HG03432 (cell line): ENCODE results near the gene OVOL1.
A peak's percentile ranks its signal among the peaks of the same experiment; 100 is the strongest.
"Not testable (repeated sequence)": the region's sequence is repeated elsewhere in the genome, so short reads cannot be mapped to it uniquely, and the experiment has no call there.

Experiments
- ATAC-seq: cut with Tn5 transposase; IDR thresholded peaks from one replicate; pipeline ENCODE4 v1.9.1; 2021; ENCODE audit warnings: mild to moderate bottlenecking, moderate library complexity; ENCODE audit not compliant: unreplicated experiment

Gene OVOL1

GRCh38 chr11:65811764-65812475, 25.1 kb downstream of the OVOL1 start:
- no peak for ATAC-seq

- ATAC-seq = no peak
Observed at GRCh38 chr11:65814131-65814985, 27.5 kb downstream of the OVOL1 start.

GRCh38 chr11:65814986-65815565, 28.2 kb downstream of the OVOL1 start:
- ATAC-seq = no peak

GRCh38 chr11:65816696-65817095, 29.8 kb downstream of the OVOL1 start:
- no peak for ATAC-seq

- no peak for ATAC-seq
Observed at GRCh38 chr11:65817312-65817834, 30.5 kb downstream of the OVOL1 start.

GRCh38 chr11:65817835-65818680, 31.2 kb downstream of the OVOL1 start:
- peak; percentile 84 for ATAC-seq

- ATAC-seq = no peak
Observed at GRCh38 chr11:65821107-65821506, 34.2 kb downstream of the OVOL1 start.

GRCh38 chr11:65822776-65823528, 36.1 kb downstream of the OVOL1 start:
- no peak for ATAC-seq

GRCh38 chr11:65826984-65827735, 40.3 kb downstream of the OVOL1 start:
- no peak for ATAC-seq

- ATAC-seq = no peak
Observed at GRCh38 chr11:65829459-65829858, 42.6 kb downstream of the OVOL1 start.

- ATAC-seq = not testable (repeated sequence)
Observed at GRCh38 chr11:65832231-65832630, 45.4 kb downstream of the OVOL1 start.

GRCh38 chr11:65833297-65834030, 46.6 kb downstream of the OVOL1 start, which contains the start of gene SNX32:
Gene SNX32 (plus strand): TSS chr11:65833963. CDS start chr11:65834066, 103 bp downstream.
- ATAC-seq = peak; percentile 93

GRCh38 chr11:65834202-65834601, 47.3 kb downstream of the OVOL1 start:
- ATAC-seq = no peak

GRCh38 chr11:65842144-65842543, 55.3 kb downstream of the OVOL1 start:
- ATAC-seq = no peak

GRCh38 chr11:65843811-65844210, 56.9 kb downstream of the OVOL1 start:
- no peak for ATAC-seq

GRCh38 chr11:65844231-65844872, 57.5 kb downstream of the OVOL1 start:
- ATAC-seq = no peak
